ENCODE results near the gene BMPR1A.

DNA sequence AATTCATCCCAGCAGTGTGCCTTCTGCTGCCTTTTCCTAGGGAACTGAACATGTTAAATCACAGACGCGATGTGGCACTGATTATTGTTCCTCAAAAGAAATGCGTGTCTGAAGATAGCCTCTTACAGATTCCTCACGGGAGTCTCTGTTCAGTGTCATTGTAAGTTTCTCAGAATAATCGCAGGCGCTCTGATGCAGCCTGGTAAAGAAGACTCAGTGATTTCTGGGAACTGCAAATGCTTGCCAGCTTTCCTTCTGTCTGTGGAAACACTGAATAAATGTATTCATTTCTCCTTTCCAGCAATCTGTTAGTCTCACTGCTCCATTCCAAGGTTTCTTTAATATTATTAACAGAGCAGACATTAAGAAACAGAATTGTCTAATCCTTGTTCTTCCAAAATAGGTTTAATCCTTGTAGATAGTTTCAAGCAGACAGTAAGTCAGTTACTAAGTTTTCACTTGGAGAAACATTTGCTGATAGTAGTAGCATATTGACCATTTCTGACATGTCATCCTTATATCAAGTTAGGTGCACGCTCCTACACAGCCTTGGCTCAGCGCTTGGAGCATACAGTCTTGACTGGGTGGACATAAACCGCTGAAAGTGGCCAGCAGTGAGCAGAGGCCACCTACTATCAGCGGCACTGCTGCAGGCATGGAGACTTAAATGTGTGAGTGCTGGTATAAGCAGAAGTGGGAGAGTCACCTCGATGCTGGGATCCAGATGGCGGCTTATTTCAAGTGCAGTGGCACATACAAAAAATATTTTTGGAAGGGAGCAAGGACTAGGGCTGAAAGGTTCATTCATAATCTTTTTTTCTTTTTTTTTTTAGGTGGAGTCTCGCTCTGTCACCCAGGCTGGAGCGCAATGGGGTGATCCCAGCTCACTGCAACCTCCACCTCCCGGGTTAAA, 173.3 kb downstream of the BMPR1A start:
- TF ChIP-seq, protein P1, sequence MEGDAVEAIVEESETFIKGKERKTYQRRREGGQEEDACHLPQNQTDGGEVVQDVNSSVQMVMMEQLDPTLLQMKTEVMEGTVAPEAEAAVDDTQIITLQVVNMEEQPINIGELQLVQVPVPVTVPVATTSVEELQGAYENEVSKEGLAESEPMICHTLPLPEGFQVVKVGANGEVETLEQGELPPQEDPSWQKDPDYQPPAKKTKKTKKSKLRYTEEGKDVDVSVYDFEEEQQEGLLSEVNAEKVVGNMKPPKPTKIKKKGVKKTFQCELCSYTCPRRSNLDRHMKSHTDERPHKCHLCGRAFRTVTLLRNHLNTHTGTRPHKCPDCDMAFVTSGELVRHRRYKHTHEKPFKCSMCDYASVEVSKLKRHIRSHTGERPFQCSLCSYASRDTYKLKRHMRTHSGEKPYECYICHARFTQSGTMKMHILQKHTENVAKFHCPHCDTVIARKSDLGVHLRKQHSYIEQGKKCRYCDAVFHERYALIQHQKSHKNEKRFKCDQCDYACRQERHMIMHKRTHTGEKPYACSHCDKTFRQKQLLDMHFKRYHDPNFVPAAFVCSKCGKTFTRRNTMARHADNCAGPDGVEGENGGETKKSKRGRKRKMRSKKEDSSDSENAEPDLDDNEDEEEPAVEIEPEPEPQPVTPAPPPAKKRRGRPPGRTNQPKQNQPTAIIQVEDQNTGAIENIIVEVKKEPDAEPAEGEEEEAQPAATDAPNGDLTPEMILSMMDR (IDR thresholded peaks at IDR 0.05): no peak
- TF ChIP-seq POLR2A (IDR thresholded peaks at IDR 0.05): no peak
